Natural killer cell (primary cell): ENCODE data around the gene SLC12A8. TPM values are rescaled to one million over a fixed set of nuclear protein-coding genes. Genes with fewer than 3 reads are reported as not detected.

ENCODE experiments used
- ATAC-seq, 3 donors: fragments of 150-1000 bp in 2 of 3; fragments of 200-7000 bp in 1 of 3; cut with Tn5 transposase; 1 replicate in 1 of 3; 2 replicates in 2 of 3; pipeline ENCODE4 v1.10.0; 2021; ENCODE audit warnings: mild to moderate bottlenecking in 2 of 3, moderate library complexity in 2 of 3
- DNase-seq, 2 donors: peaks; one replicate each; pipeline versions ENCODE4 v3.0.0 to v3.0.0-alpha.2; 2013 to 2021; ENCODE audit warnings: mixed read lengths in 1 of 2
- H3K27ac ChIP-seq: one replicate; pipeline ENCODE4 v1.5.1; 2013; ENCODE audit warnings: mild to moderate bottlenecking, low read length
- H3K27me3 ChIP-seq: one replicate; pipeline ENCODE4 v1.6.1; 2013; ENCODE audit warnings: low read length; ENCODE audit not compliant: control insufficient read depth, insufficient read depth
- H3K36me3 ChIP-seq: one replicate; pipeline ENCODE4 v1.6.1; 2013; ENCODE audit warnings: low read length; ENCODE audit not compliant: control insufficient read depth, insufficient read depth
- H3K4me1 ChIP-seq: one replicate; pipeline ENCODE4 v1.6.1; 2013; ENCODE audit warnings: low read length; ENCODE audit not compliant: control insufficient read depth, insufficient read depth
- H3K4me3 ChIP-seq: one replicate; pipeline ENCODE4 v1.5.1; 2013; ENCODE audit warnings: low read length
- H3K9me3 ChIP-seq: one replicate; pipeline ENCODE4 v1.6.1; 2013; ENCODE audit warnings: low read length; ENCODE audit not compliant: control insufficient read depth, insufficient read depth
- H3K27ac Mint-ChIP-seq, 2 donors: one replicate each; pipeline ENCODE4 v1.8.0; 2022; ENCODE audit warnings: mild to moderate bottlenecking in 2 of 2, mixed read lengths in 2 of 2, moderate library complexity in 1 of 2
- H3K27me3 Mint-ChIP-seq, 2 donors: one replicate each; pipeline ENCODE4 v1.8.0; 2022; ENCODE audit warnings: low read depth in 2 of 2, mixed read lengths in 2 of 2
- H3K36me3 Mint-ChIP-seq: one replicate; pipeline ENCODE4 v1.8.0; 2022; ENCODE audit warnings: mixed read lengths
- H3K4me1 Mint-ChIP-seq, 2 donors: one replicate each; pipeline ENCODE4 v1.8.0; 2022; ENCODE audit warnings: mixed read lengths in 2 of 2
- H3K4me3 Mint-ChIP-seq: one replicate; pipeline ENCODE4 v1.8.0; 2022; ENCODE audit warnings: mild to moderate bottlenecking, moderate library complexity, mixed read lengths
- H3K9me3 Mint-ChIP-seq, 2 donors: one replicate each; pipeline ENCODE4 v1.8.0; 2022; ENCODE audit warnings: mixed read lengths in 2 of 2
- CTCF ChIP-seq: fragments of 200-600 bp; IDR thresholded peaks from one replicate; pipeline ENCODE4 v1.8.0; 2022; ENCODE audit warnings: antibody characterized with exemption
- WGBS: methylation state at CpG from one replicate; pipeline ENCODE4 v1.1.7; 2013; ENCODE audit warnings: missing lambda C conversion rate; ENCODE audit not compliant: insufficient coverage; 5-methylcytosine and 5-hydroxymethylcytosine counted together
- intact Hi-C: fragments of 100-400 bp; cut with micrococcal nuclease; formaldehyde crosslinking; loops from one replicate; pipeline ENCODE4 v1.14.2; 2022
- total RNA-seq, 4 donors: library from RNA; stranded (reverse); fragments of 120-200 nt in 1 of 4; gene quantifications; one replicate each; pipeline versions ENCODE4 v1.2.3 to v1.2.4, GENCODE V29; 2013 to 2022

SLC12A8 gene
- total RNA-seq, 3 donors from 2014 or later (not counting 1 experiment from before 2014, with no cell fraction given) = 0.25 to 1.4 (median 0.61) TPM

GRCh38 chr3:125213946-125214542 is 1.5 kb upstream of the SLC12A8 start:
- no peak overlapping the region for H3K4me3 ChIP-seq
- peaks cover 19% of the 10 kb centered on the region for H3K27me3 ChIP-seq
- WGBS = 95% methylated on average over 6 of the region's 7 CpGs
- no peak overlapping the region for H3K27ac ChIP-seq
- Mint-ChIP-seq H3K27ac (peak overlapping the region; percentile 19 to 33), H3K9me3 (no peaks in the 10 kb centered on the region), H3K27me3 (peaks cover 28% of the 10 kb centered on the region in 2 donors), H3K36me3 (no peaks in the 10 kb centered on the region), H3K4me1 (peaks cover 10 to 27% of the 10 kb centered on the region in 2 donors), H3K4me3 (peak overlapping the region; percentile 4)
- peaks cover 19% of the 10 kb centered on the region for H3K4me1 ChIP-seq
- ATAC-seq (no peak), DNase-seq (no peak)
- intact Hi-C loops = no loop called here
- no peaks in the 10 kb centered on the region for H3K36me3 ChIP-seq
- TF ChIP-seq CTCF = no peak
- H3K9me3 ChIP-seq = no peaks in the 10 kb centered on the region

GRCh38 chr3:125213364-125213755 is 812 bp upstream of the SLC12A8 start:
- Histone ChIP-seq H3K4me3 (no peak overlapping the region), H3K27ac (no peak overlapping the region), H3K27me3 (peaks cover 19% of the 10 kb centered on the region), H3K9me3 (no peaks in the 10 kb centered on the region), H3K36me3 (no peaks in the 10 kb centered on the region), H3K4me1 (peaks cover 19% of the 10 kb centered on the region)
- TF ChIP-seq CTCF = no peak
- intact Hi-C loops = no loop called here
- 90% methylated on average over 4 of the region's 4 CpGs for WGBS
- Mint-ChIP-seq H3K9me3 (no peaks in the 10 kb centered on the region), H3K36me3 (no peaks in the 10 kb centered on the region), H3K27me3 (peaks cover 28 to 31% of the 10 kb centered on the region in 2 donors), H3K4me3 (no peak overlapping the region), H3K27ac (no peak overlapping the region), H3K4me1 (peaks cover 10 to 27% of the 10 kb centered on the region in 2 donors)
- DNase-seq (no peak), ATAC-seq (no peak)

- Histone ChIP-seq H3K4me3 (no peak overlapping the region), H3K27ac (no peak overlapping the region), H3K4me1 (peaks cover 19% of the 10 kb centered on the region), H3K27me3 (peaks cover 19% of the 10 kb centered on the region), H3K9me3 (no peaks in the 10 kb centered on the region), H3K36me3 (no peaks in the 10 kb centered on the region)
- Mint-ChIP-seq H3K36me3 (no peaks in the 10 kb centered on the region), H3K27ac (peak overlapping the region in 1 of 2 donors; percentile 70), H3K27me3 (peaks cover 28 to 35% of the 10 kb centered on the region in 2 donors), H3K9me3 (no peaks in the 10 kb centered on the region), H3K4me1 (peaks cover 10 to 27% of the 10 kb centered on the region in 2 donors), H3K4me3 (peak overlapping the region; percentile 72)
- intact Hi-C loops = no loop called here
- no peak for TF ChIP-seq CTCF
- 12% methylated on average over 28 of the region's 28 CpGs for WGBS
- DNase-seq (no peak), ATAC-seq (no peak)
Observed at GRCh38 chr3:125212091-125212508, 448 bp downstream of the SLC12A8 start.
